Caco-2 (cell line): ENCODE data around the gene TMEM80. TPM values are rescaled to one million over a fixed set of nuclear protein-coding genes. Genes with fewer than 3 reads are reported as not detected.
A peak's percentile ranks its signal among the peaks of the same experiment; 100 is the strongest.

Experiments used
- BruUV-seq: library from RNA; stranded (reverse); fragments of 400-500 nt; replicated peaks from 2 replicates; lab custom pipeline; 2021; lab: Mats Ljungman, UMichigan
- CTCF ChIA-PET: fragments of 300-600 bp; sonication (Branson Sonifier 250); formaldehyde crosslinking; loops from one replicate; lab custom pipeline; 2022; ENCODE audit warnings: antibody characterized with exemption; lab: Charles Lee
- POLR2A ChIA-PET: fragments of 300-600 bp; sonication (Branson Sonifier 250); formaldehyde crosslinking; loops from one replicate; lab custom pipeline; 2022; ENCODE audit warnings: antibody characterized with exemption; lab: Charles Lee
- DNase-seq, 2 experiments: peaks; one replicate each; pipeline versions ENCODE4 v3.0.0 to v3.0.0-alpha.2; 2020 to 2022
- H3K27me3 ChIP-seq: replicated peaks from 2 replicates; pipeline ENCODE4 v1.6.0; 2011; ENCODE audit warnings: low read length; ENCODE audit not compliant: control insufficient read depth, insufficient read depth
- H3K36me3 ChIP-seq: 2 replicates; pipeline ENCODE4 v1.5.1; 2011; ENCODE audit warnings: low read length; ENCODE audit not compliant: control insufficient read depth, insufficient read depth
- H3K4me1 ChIP-seq: fragments of 250-450 bp; sonication (Bioruptor Pico); 2 replicates; pipeline ENCODE4 v1.5.1; 2020; ENCODE audit warnings: mild to moderate bottlenecking
- H3K4me3 ChIP-seq: 2 replicates; pipeline ENCODE4 v1.5.1; 2011; ENCODE audit warnings: low read depth, mild to moderate bottlenecking, control low read depth, low read length
- H3K9me3 ChIP-seq: fragments of 250-450 bp; sonication (Bioruptor Pico); 2 replicates; pipeline ENCODE4 v1.5.1; 2020; ENCODE audit warnings: mild to moderate bottlenecking, moderate library complexity
- H3K27ac Mint-ChIP-seq: one replicate; pipeline ENCODE4 v1.8.0; 2022; ENCODE audit warnings: mixed read lengths; ENCODE audit not compliant: unreplicated experiment
- H3K27me3 Mint-ChIP-seq: one replicate; pipeline ENCODE4 v1.8.0; 2022; ENCODE audit warnings: mixed read lengths; ENCODE audit not compliant: insufficient read depth, unreplicated experiment
- H3K36me3 Mint-ChIP-seq: one replicate; pipeline ENCODE4 v1.8.0; 2022; ENCODE audit warnings: mild to moderate bottlenecking, mixed read lengths; ENCODE audit not compliant: insufficient read depth, unreplicated experiment
- H3K4me1 Mint-ChIP-seq: one replicate; pipeline ENCODE4 v1.8.0; 2022; ENCODE audit warnings: low read depth, mixed read lengths; ENCODE audit not compliant: unreplicated experiment
- H3K4me3 Mint-ChIP-seq: one replicate; pipeline ENCODE4 v1.8.0; 2022; ENCODE audit warnings: mild to moderate bottlenecking, moderate library complexity, mixed read lengths; ENCODE audit not compliant: unreplicated experiment
- H3K9me3 Mint-ChIP-seq: one replicate; pipeline ENCODE4 v1.8.0; 2022; ENCODE audit warnings: mixed read lengths; ENCODE audit not compliant: unreplicated experiment
- intact Hi-C: fragments of 100-400 bp; cut with micrococcal nuclease; formaldehyde crosslinking; loops from one replicate; pipeline ENCODE4 v1.10.0; 2022; ENCODE audit not compliant: unreplicated experiment
- total RNA-seq: library from RNA; stranded (reverse); gene quantifications from 2 replicates; pipeline ENCODE4 v1.2.3, GENCODE V29; 2022
- TF ChIP-seq, protein P1 (sequence below), 2 experiments: fragments of 200-600 bp in 1 of 2; IDR thresholded peaks; 1 replicate in 1 of 2; 2 replicates in 1 of 2; pipeline versions ENCODE4 v1.5.1 to v1.8.0; 2011 to 2022; ENCODE audit warnings: antibody characterized with exemption in 1 of 2, control low read depth in 1 of 2, inconsistent platforms in 1 of 2, low read depth in 1 of 2, low read length in 1 of 2, mild to moderate bottlenecking in 1 of 2, moderate library complexity in 1 of 2; ENCODE audit not compliant: insufficient read depth in 1 of 2, severe bottlenecking in 1 of 2, unreplicated experiment in 1 of 2

TMEM80 gene
- total RNA-seq, 1 experiment from 2014 or later = 74.7 TPM

DNA sequence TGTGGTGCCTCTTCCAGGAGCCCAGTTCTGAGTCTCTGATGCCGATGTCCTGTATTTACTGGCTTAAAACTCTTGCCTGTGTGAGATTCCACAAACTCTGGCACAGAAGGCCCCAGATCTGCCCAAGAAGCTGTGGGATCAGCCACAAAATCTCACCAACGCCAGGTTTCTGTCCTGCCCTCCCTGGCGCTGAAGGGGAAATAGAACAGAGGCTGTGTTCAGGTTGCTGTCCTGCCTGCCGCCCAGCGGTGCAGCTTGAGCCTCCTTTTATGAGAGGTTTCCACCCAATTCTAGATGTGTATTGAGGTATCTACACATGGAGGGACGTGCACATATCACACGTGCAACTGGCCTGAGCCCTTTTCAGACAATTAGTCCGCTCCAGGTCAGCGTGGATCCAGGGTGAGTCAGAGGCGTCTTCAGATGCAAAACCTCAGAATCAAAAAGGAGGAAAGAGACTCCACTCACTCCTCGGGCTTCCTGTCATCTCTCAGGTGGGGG, 2.2 kb downstream of the TMEM80 start:
- TF ChIP-seq, protein P1, sequence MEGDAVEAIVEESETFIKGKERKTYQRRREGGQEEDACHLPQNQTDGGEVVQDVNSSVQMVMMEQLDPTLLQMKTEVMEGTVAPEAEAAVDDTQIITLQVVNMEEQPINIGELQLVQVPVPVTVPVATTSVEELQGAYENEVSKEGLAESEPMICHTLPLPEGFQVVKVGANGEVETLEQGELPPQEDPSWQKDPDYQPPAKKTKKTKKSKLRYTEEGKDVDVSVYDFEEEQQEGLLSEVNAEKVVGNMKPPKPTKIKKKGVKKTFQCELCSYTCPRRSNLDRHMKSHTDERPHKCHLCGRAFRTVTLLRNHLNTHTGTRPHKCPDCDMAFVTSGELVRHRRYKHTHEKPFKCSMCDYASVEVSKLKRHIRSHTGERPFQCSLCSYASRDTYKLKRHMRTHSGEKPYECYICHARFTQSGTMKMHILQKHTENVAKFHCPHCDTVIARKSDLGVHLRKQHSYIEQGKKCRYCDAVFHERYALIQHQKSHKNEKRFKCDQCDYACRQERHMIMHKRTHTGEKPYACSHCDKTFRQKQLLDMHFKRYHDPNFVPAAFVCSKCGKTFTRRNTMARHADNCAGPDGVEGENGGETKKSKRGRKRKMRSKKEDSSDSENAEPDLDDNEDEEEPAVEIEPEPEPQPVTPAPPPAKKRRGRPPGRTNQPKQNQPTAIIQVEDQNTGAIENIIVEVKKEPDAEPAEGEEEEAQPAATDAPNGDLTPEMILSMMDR (IDR thresholded peaks at IDR 0.05; ENCODE audit: insufficient read depth in 1 of 2, low read depth in 1 of 2, low read length in 1 of 2, severe bottlenecking in 1 of 2, unreplicated experiment in 1 of 2) = no peak
- BruUV-seq = no TSS peak
- H3K36me3 Mint-ChIP-seq = peaks cover 88% of the 10 kb centered on the region
- no peak overlapping the region for H3K27ac Mint-ChIP-seq
- Histone ChIP-seq H3K27me3 (no peaks in the 10 kb centered on the region), H3K4me3 (no peak overlapping the region), H3K9me3 (no peaks in the 10 kb centered on the region), H3K36me3 (peaks cover 7% of the 10 kb centered on the region), H3K4me1 (peaks cover 10% of the 10 kb centered on the region)
- peak overlapping the region; percentile 15 for H3K4me3 Mint-ChIP-seq
- intact Hi-C loops = loop anchor here (10.0 kb wide), 1 partner anchor 133 kb away; the partner anchor contains the start of genes LMNTD2 and RASSF7
- ChIA-PET POLR2A (interaction anchor here (1.1 to 1.4 kb wide), 2 partner anchors 15 to 32 kb away, joined by 3 to 7 read pairs; no protein-coding TSS in a partner anchor), CTCF (interaction anchor here (1.4 kb wide), 1 partner anchor 25 kb away, joined by 3 read pairs; no protein-coding TSS in a partner anchor)
- H3K4me1 Mint-ChIP-seq = peaks cover 11% of the 10 kb centered on the region
- DNase-seq = no peak
- no peaks in the 10 kb centered on the region for H3K9me3 Mint-ChIP-seq
- no peaks in the 10 kb centered on the region for H3K27me3 Mint-ChIP-seq

DNA sequence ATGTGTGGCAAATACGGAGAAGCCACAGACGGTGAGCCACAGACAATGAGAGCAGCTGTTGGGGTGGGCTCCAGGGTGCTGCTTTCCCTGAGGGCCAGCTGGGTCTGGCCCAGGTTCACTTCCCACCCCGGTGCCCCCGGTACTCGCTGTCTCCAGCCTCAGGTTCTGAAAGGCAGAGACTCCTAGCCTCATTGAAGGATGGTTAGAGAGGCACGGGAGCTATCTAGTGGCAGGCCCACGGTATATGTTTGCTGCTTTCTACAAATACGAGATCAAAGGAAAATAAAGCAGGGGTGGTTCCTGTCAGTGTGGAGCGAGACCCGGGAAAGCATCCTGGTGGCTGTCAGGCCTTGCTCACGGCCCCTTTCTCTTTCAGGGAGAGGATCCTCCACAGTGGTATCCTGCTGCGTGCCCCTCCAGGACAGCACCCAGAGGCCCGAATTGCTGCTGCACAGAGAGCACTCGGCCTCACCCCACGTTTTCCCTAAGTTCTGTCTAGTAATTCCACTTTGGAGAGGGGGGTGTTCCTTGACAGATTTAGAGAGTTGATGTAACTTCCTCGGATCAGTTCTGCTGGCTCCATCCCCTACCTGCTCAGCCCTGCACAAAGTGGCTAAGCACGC, 3.0 kb downstream of the TMEM80 start:
- CTCF ChIA-PET = no interaction called here

DNA sequence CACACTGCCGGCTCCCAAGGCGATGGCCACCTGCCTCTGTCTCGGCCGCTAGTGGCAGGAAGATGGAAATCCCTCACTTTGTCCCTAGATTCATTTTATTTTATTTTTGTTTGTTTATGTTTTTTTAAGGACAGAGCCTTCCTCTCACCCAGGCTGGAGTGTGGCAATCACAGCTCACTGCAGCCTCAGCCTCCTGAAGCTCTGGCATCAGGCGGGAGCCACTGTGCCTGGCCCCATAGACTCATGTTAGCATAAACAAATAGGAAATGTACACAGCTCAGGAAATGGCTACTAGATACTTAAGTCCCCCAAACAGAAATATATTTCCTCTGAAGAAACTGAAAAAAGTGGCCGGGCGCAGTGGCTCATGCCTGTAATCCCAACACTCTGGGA, 3.5 kb downstream of the TMEM80 start:
- H3K4me3 Mint-ChIP-seq = no peak overlapping the region
- Histone ChIP-seq H3K27me3 (no peaks in the 10 kb centered on the region), H3K4me3 (no peak overlapping the region), H3K36me3 (peaks cover 7% of the 10 kb centered on the region), H3K4me1 (no peaks in the 10 kb centered on the region), H3K9me3 (no peaks in the 10 kb centered on the region)
- H3K27me3 Mint-ChIP-seq = no peaks in the 10 kb centered on the region
- peaks cover 91% of the 10 kb centered on the region for H3K36me3 Mint-ChIP-seq
- ChIA-PET CTCF (no interaction called here), POLR2A (no interaction called here)
- intact Hi-C loops = loop anchor here (10.0 kb wide), 1 partner anchor 134 kb away; the partner anchor contains the start of genes LMNTD2 and RASSF7
- no peak overlapping the region for H3K27ac Mint-ChIP-seq
- DNase-seq = no peak
- no peaks in the 10 kb centered on the region for H3K4me1 Mint-ChIP-seq
- no TSS peak for BruUV-seq
- no peaks in the 10 kb centered on the region for H3K9me3 Mint-ChIP-seq
- TF ChIP-seq, protein P1 (IDR thresholded peaks at IDR 0.05; ENCODE audit: insufficient read depth in 1 of 2, low read depth in 1 of 2, low read length in 1 of 2, severe bottlenecking in 1 of 2, unreplicated experiment in 1 of 2) = no peak

More for the DNA sequence above, 3.0 kb downstream of the TMEM80 start:
- H3K36me3 Mint-ChIP-seq = peaks cover 93% of the 10 kb centered on the region
- H3K36me3 ChIP-seq = peaks cover 7% of the 10 kb centered on the region
- TF ChIP-seq, protein P1 (IDR thresholded peaks at IDR 0.05; ENCODE audit: insufficient read depth in 1 of 2, low read depth in 1 of 2, low read length in 1 of 2, severe bottlenecking in 1 of 2, unreplicated experiment in 1 of 2) = no peak
- BruUV-seq = no TSS peak
- no peak for DNase-seq
- POLR2A ChIA-PET = interaction anchor here (1.4 kb wide), 1 partner anchor 14 kb away, joined by 3 read pairs; no protein-coding TSS in a partner anchor
- intact Hi-C loops = loop anchor here (10.0 kb wide), 1 partner anchor 134 kb away; the partner anchor contains the start of genes LMNTD2 and RASSF7
- no peaks in the 10 kb centered on the region for H3K27me3 ChIP-seq
- no peaks in the 10 kb centered on the region for H3K9me3 Mint-ChIP-seq
- H3K4me3 Mint-ChIP-seq = peak overlapping the region; percentile 15
- peaks cover 4% of the 10 kb centered on the region for H3K4me1 Mint-ChIP-seq
- H3K4me3 ChIP-seq = no peak overlapping the region
- no peaks in the 10 kb centered on the region for H3K9me3 ChIP-seq
- H3K27me3 Mint-ChIP-seq = no peaks in the 10 kb centered on the region
- no peak overlapping the region for H3K27ac Mint-ChIP-seq
- peaks cover 5% of the 10 kb centered on the region for H3K4me1 ChIP-seq
